PFSK-1 (cell line): ENCODE measurements around the gene COX8A.

Source experiments
- FOXP2 ChIP-seq: optimal IDR thresholded peaks from 2 replicates; pipeline ENCODE3; 2011; ENCODE audit warnings: borderline replicate concordance, control low read depth, inconsistent platforms; ENCODE audit not compliant: insufficient read depth; ENCODE audit errors: extremely low read length, extremely low read depth
- POLR2AphosphoS5 ChIP-seq: IDR thresholded peaks from 2 replicates; pipeline ENCODE4 v1.6.1; 2012; ENCODE audit warnings: low read depth, mild to moderate bottlenecking, control low read depth, low read length, moderate library complexity
- REST ChIP-seq, 2 experiments: IDR thresholded peaks; 2 replicates each; pipeline versions ENCODE4 v1.6.1 to v1.8.0; 2011 to 2012; ENCODE audit warnings: low read depth in 2 of 2, low read length in 2 of 2, control low read depth in 1 of 2, inconsistent platforms in 1 of 2, mild to moderate bottlenecking in 1 of 2, moderate library complexity in 1 of 2; ENCODE audit not compliant: insufficient read depth in 1 of 2
- SIN3A ChIP-seq: IDR thresholded peaks from 2 replicates; pipeline ENCODE4 v1.6.1; 2012; ENCODE audit warnings: mild to moderate bottlenecking, low read length, moderate library complexity, borderline replicate concordance; ENCODE audit not compliant: insufficient read depth
- TAF1 ChIP-seq: IDR thresholded peaks from 2 replicates; pipeline ENCODE4 v1.6.1; 2012; ENCODE audit warnings: low read length, control low read depth, borderline replicate concordance; ENCODE audit not compliant: insufficient read depth

Gene COX8A

GRCh38 chr11:63940786-63941185 lies 33.6 kb upstream of the COX8A start:
- no peak for TF ChIP-seq REST (IDR thresholded peaks at IDR 0.05; ENCODE audit: insufficient read depth in 1 of 2, low read depth in 2 of 2, low read length in 2 of 2)
- TF ChIP-seq FOXP2, result no peak
- no peak for TF ChIP-seq SIN3A
- TF ChIP-seq POLR2AphosphoS5, result no peak
- TF ChIP-seq TAF1, result no peak

- TF ChIP-seq TAF1, result no peak
- TF ChIP-seq POLR2AphosphoS5, result no peak
- no peak for TF ChIP-seq SIN3A
- no peak for TF ChIP-seq FOXP2
- no peak for TF ChIP-seq REST (IDR thresholded peaks at IDR 0.05; ENCODE audit: insufficient read depth in 1 of 2, low read depth in 2 of 2, low read length in 2 of 2)
Measured at GRCh38 chr11:63941901-63942300, 32.5 kb upstream of the COX8A start.

GRCh38 chr11:63942803-63943202 lies 31.6 kb upstream of the COX8A start:
- TF ChIP-seq FOXP2 (no peak), TAF1 (no peak), SIN3A (no peak), REST (IDR thresholded peaks at IDR 0.05; ENCODE audit: insufficient read depth in 1 of 2, low read depth in 2 of 2, low read length in 2 of 2) (no peak), POLR2AphosphoS5 (no peak)

- TF ChIP-seq SIN3A (no peak), REST (IDR thresholded peaks at IDR 0.05; ENCODE audit: insufficient read depth in 1 of 2, low read depth in 2 of 2, low read length in 2 of 2) (no peak), FOXP2 (no peak), POLR2AphosphoS5 (no peak), TAF1 (no peak)
Measured at GRCh38 chr11:63944987-63945386, 29.4 kb upstream of the COX8A start.
